ENCODE measurements around the gene TSPY3.
"Not testable (repeated sequence)": the region's sequence is repeated elsewhere in the genome, so short reads cannot be mapped to it uniquely, and the experiment has no call there.

Gene TSPY3, protein sequence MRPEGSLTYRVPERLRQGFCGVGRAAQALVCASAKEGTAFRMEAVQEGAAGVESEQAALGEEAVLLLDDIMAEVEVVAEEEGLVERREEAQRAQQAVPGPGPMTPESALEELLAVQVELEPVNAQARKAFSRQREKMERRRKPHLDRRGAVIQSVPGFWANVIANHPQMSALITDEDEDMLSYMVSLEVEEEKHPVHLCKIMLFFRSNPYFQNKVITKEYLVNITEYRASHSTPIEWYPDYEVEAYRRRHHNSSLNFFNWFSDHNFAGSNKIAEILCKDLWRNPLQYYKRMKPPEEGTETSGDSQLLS

DNA sequence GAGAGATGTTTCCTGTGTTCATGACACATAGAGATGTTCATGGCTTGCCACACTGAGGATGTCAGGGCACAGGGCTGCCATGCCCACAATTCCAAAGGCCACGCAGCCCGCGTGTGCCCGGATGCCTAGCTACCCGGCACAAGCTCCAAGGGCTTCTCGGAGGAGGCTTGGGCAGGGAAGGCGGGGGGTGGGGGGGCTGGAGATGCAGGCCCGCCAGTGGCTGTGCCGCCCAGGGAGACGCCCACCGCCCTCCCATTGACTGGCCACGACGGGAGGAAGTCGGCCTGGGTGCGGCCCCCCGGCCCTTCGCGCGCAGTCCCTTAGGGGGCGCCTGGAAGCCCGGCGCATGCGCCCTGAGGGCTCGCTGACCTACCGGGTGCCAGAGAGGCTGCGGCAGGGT lies at the start of gene TSPY3:
TSPY3 (plus strand) TSS at position 301 of the 400 bp plus-strand sequence; CDS start at position 347, 46 bp downstream.
- not testable (repeated sequence) for DNase-seq (ENCODE audit: low read depth in 3 of 3, low spot score in 1 of 3)

DNA sequence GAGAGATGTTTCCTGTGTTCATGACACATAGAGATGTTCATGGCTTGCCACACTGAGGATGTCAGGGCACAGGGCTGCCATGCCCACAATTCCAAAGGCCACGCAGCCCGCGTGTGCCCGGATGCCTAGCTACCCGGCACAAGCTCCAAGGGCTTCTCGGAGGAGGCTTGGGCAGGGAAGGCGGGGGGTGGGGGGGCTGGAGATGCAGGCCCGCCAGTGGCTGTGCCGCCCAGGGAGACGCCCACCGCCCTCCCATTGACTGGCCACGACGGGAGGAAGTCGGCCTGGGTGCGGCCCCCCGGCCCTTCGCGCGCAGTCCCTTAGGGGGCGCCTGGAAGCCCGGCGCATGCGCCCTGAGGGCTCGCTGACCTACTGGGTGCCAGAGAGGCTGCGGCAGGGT lies 40.7 kb upstream of the TSPY3 start, which contains the start of gene TSPY8:
TSPY8 (plus strand) TSS at position 301 of the 400 bp plus-strand sequence; CDS start at position 347, 46 bp downstream.
- DNase-seq (ENCODE audit: low read depth in 3 of 3, low spot score in 1 of 3): not testable (repeated sequence)

DNA sequence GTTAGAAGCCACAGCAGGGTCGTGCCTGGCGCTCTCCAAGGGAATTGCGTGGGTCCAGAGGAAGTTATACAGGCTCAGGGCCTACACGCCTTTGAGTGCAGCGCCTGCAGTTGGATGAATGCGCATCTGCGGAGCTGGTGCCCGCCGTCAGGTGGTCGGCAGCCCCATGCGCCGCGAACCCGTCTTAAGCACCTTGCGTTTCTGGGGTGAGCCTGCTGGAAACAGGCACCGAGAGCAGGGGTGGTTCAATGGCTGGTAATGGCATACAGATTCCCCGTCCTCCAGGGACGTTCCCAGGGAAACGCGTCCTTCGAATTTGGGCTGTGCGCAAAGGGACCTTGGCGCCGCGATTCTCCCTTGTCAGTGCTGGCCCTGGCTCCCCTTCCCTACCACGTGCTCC lies 1.7 kb upstream of the TSPY3 start:
- DNase-seq (ENCODE audit: low read depth in 3 of 3, low spot score in 1 of 3): not testable (repeated sequence)
